IMR-90 (cell line): Measurements from ENCODE around the gene ADM2. TPM values are rescaled to one million over a fixed set of nuclear protein-coding genes. Genes with fewer than 3 reads are reported as not detected.

Source experiments
- ATAC-seq: fragments of 200-7000 bp; cut with Tn5 transposase; 2 replicates; pipeline ENCODE4 v1.9.1; 2020; ENCODE audit warnings: low read depth, mild to moderate bottlenecking, moderate library complexity
- BruUV-seq: library from RNA; stranded (reverse); fragments of 400-500 nt; replicated peaks from 2 replicates; lab custom pipeline; 2021; lab: Mats Ljungman, UMichigan
- CTCF ChIA-PET: fragments of 300-600 bp; formaldehyde crosslinking; extraction: SDS; loops from one replicate; lab custom pipeline; 2021; ENCODE audit warnings: antibody characterized with exemption; lab: Yijun Ruan, JAX
- POLR2A ChIA-PET: fragments of 300-600 bp; sonication (Branson Sonifier 250); formaldehyde crosslinking; loops from one replicate; lab custom pipeline; 2022; ENCODE audit warnings: antibody characterized with exemption; ENCODE audit not compliant: unreplicated experiment; lab: Charles Lee
- DNase-seq: peaks from one replicate; pipeline ENCODE4 v3.0.0; 2013
- H2AFZ ChIP-seq: replicated peaks from 2 replicates; pipeline ENCODE3; 2013; ENCODE audit warnings: low read length, mild to moderate bottlenecking; ENCODE audit not compliant: poor library complexity
- H2AK5ac ChIP-seq: 2 replicates; pipeline ENCODE4 v1.6.1; 2013; ENCODE audit warnings: low read depth, low read length, inconsistent platforms
- H2AK9ac ChIP-seq: replicated peaks from 2 replicates; pipeline ENCODE3; 2013; ENCODE audit warnings: mild to moderate bottlenecking, low read depth, low read length, moderate library complexity; ENCODE audit not compliant: poor library complexity
- H2BK120ac ChIP-seq: 2 replicates; pipeline ENCODE4 v1.6.1; 2013; ENCODE audit warnings: low read depth, low read length, inconsistent platforms
- H2BK15ac ChIP-seq: 3 replicates; pipeline ENCODE4 v1.6.1; 2013; ENCODE audit warnings: low read depth, low read length, inconsistent platforms
- H2BK20ac ChIP-seq: 2 replicates; pipeline ENCODE4 v1.6.1; 2013; ENCODE audit warnings: low read depth, mild to moderate bottlenecking, inconsistent platforms, low read length, moderate library complexity
- H2BK5ac ChIP-seq: 2 replicates; pipeline ENCODE4 v1.6.1; 2013; ENCODE audit warnings: mild to moderate bottlenecking, low read depth, low read length, inconsistent platforms; ENCODE audit not compliant: poor library complexity, severe bottlenecking
- H3K14ac ChIP-seq: replicated peaks from 2 replicates; pipeline ENCODE4 v1.6.1; 2013; ENCODE audit warnings: low read depth, low read length, inconsistent platforms
- H3K18ac ChIP-seq: 2 replicates; pipeline ENCODE4 v1.6.1; 2013; ENCODE audit warnings: low read depth, low read length, control low read depth
- H3K23ac ChIP-seq: 2 replicates; pipeline ENCODE4 v1.6.1; 2013; ENCODE audit warnings: low read depth, low read length, inconsistent platforms
- H3K27ac ChIP-seq: 2 replicates; pipeline ENCODE4 v1.5.1; 2013; ENCODE audit warnings: mild to moderate bottlenecking, control low read depth, low read length; ENCODE audit not compliant: insufficient read depth
- H3K27me3 ChIP-seq: 2 replicates; pipeline ENCODE4 v1.6.1; 2013; ENCODE audit warnings: low read length; ENCODE audit not compliant: control insufficient read depth, insufficient read depth
- H3K36me3 ChIP-seq: 2 replicates; pipeline ENCODE4 v1.6.1; 2013; ENCODE audit warnings: low read length, mixed read lengths; ENCODE audit not compliant: control insufficient read depth, insufficient read depth
- H3K4ac ChIP-seq: 2 replicates; pipeline ENCODE4 v1.6.1; 2013; ENCODE audit warnings: low read depth, low read length, inconsistent platforms
- H3K4me1 ChIP-seq: 2 replicates; pipeline ENCODE4 v1.6.1; 2013; ENCODE audit warnings: low read length, mixed read lengths; ENCODE audit not compliant: control insufficient read depth, insufficient read depth
- H3K4me2 ChIP-seq: 2 replicates; pipeline ENCODE4 v1.6.1; 2013; ENCODE audit warnings: low read depth, mild to moderate bottlenecking, control low read depth, low read length, moderate library complexity
- H3K4me3 ChIP-seq: 2 replicates; pipeline ENCODE4 v1.5.1; 2013; ENCODE audit warnings: low read depth, mild to moderate bottlenecking, control low read depth, low read length, moderate library complexity; ENCODE audit not compliant: insufficient read depth
- H3K56ac ChIP-seq: 2 replicates; pipeline ENCODE4 v1.6.1; 2013; ENCODE audit warnings: low read length, inconsistent platforms; ENCODE audit not compliant: insufficient read depth; ENCODE audit errors: extremely low read depth
- H3K79me1 ChIP-seq, 2 experiments: 2 replicates each; pipeline ENCODE4 v1.6.1; 2013; ENCODE audit warnings: low read length in 2 of 2, inconsistent platforms in 1 of 2, low read depth in 1 of 2
- H3K9ac ChIP-seq: 2 replicates; pipeline ENCODE4 v1.6.1; 2013; ENCODE audit warnings: low read depth, low read length, control low read depth
- H3K9me1 ChIP-seq: 2 replicates; pipeline ENCODE4 v1.6.1; 2013; ENCODE audit warnings: low read length, inconsistent platforms; ENCODE audit not compliant: insufficient read depth
- H3K9me3 ChIP-seq: 2 replicates; pipeline ENCODE4 v1.6.1; 2013; ENCODE audit warnings: low read length; ENCODE audit not compliant: control insufficient read depth, insufficient read depth
- H4K20me1 ChIP-seq: 2 replicates; pipeline ENCODE4 v1.6.1; 2013; ENCODE audit warnings: low read length, inconsistent platforms; ENCODE audit not compliant: insufficient read depth
- H4K5ac ChIP-seq: 2 replicates; pipeline ENCODE4 v1.6.1; 2013; ENCODE audit warnings: mild to moderate bottlenecking, low read depth, low read length, control low read depth
- H4K8ac ChIP-seq, 2 experiments: 2 replicates each; pipeline ENCODE4 v1.6.1; 2013; ENCODE audit warnings: low read depth in 2 of 2, low read length in 2 of 2, control low read depth in 1 of 2, inconsistent platforms in 1 of 2
- H4K91ac ChIP-seq: 2 replicates; pipeline ENCODE4 v1.6.1; 2013; ENCODE audit warnings: low read depth, low read length, inconsistent platforms; ENCODE audit not compliant: insufficient read depth
- CEBPB ChIP-seq: IDR thresholded peaks from 2 replicates; pipeline ENCODE4 v1.6.1; 2012; ENCODE audit warnings: low read depth, low read length, improper control_type of control experiment
- CTCF ChIP-seq: conservative IDR thresholded peaks from 2 replicates; pipeline ENCODE4 v1.5.1; 2012; ENCODE audit warnings: mild to moderate bottlenecking, low read depth, low read length, improper control_type of control experiment
- ELK1 ChIP-seq: fragments of 150-350 bp; IDR thresholded peaks from 2 replicates; pipeline ENCODE4 v1.6.1; 2016; ENCODE audit warnings: low read depth, mild to moderate bottlenecking, low read length, moderate library complexity, borderline replicate concordance
- FOS ChIP-seq: fragments of 150-350 bp; IDR thresholded peaks from 2 replicates; pipeline ENCODE4 v1.6.1; 2016; ENCODE audit warnings: low read depth, low read length
- MAFK ChIP-seq: IDR thresholded peaks from 2 replicates; pipeline ENCODE4 v1.6.1; 2012; ENCODE audit warnings: low read depth, low read length, improper control_type of control experiment
- MXI1 ChIP-seq: IDR thresholded peaks from 2 replicates; pipeline ENCODE4 v1.6.1; 2012; ENCODE audit warnings: low read depth, mild to moderate bottlenecking, low read length, moderate library complexity, borderline replicate concordance
- POLR2A ChIP-seq: IDR thresholded peaks from 2 replicates; pipeline ENCODE4 v1.6.1; 2012; ENCODE audit warnings: mild to moderate bottlenecking, low read depth, low read length
- RCOR1 ChIP-seq: IDR thresholded peaks from 2 replicates; pipeline ENCODE4 v1.6.1; 2012; ENCODE audit warnings: mild to moderate bottlenecking, low read length, improper control_type of control experiment; ENCODE audit not compliant: insufficient replicate concordance
- SMC3 ChIP-seq: fragments of 150-350 bp; IDR thresholded peaks from 2 replicates; pipeline ENCODE4 v1.6.1; 2016; ENCODE audit warnings: low read depth, mild to moderate bottlenecking, antibody characterized with exemption, low read length, moderate library complexity
- WGBS, 2 experiments: methylation state at CpG; one replicate each; pipeline versions ENCODE4 v1.1.5 to v1.1.7; 2013; ENCODE audit warnings: missing lambda C conversion rate in 2 of 2; ENCODE audit not compliant: insufficient read length in 1 of 2; ENCODE audit errors: extremely low coverage in 2 of 2; 5-methylcytosine and 5-hydroxymethylcytosine counted together
- dilution Hi-C: fragments of 300-500 bp; cut with HindIII; formaldehyde crosslinking; loops from one replicate; pipeline ENCODE4 v1.14.3; 2018; ENCODE audit warnings: low sequenced_read_pairs; ENCODE audit not compliant: unreplicated experiment
- in situ Hi-C: fragments of 300-500 bp; cut with MboI; formaldehyde crosslinking; loops from 3 replicates; pipeline ENCODE4 v1.14.3; 2019; ENCODE audit warnings: low sequenced_read_pairs, inconsistent platforms, mixed read lengths
- intact Hi-C: fragments of 100-400 bp; cut with micrococcal nuclease; formaldehyde crosslinking; loops from 2 replicates; pipeline ENCODE4 v1.10.0; 2022
- polyA plus RNA-seq, 3 experiments: library from polyadenylated mRNA; depleted of rRNA; stranded (reverse); fragments of >200 nt; gene quantifications; 2 replicates each; pipeline ENCODE4 v1.2.3, GENCODE V29; 2012; ENCODE audit warnings: low replicate concordance in 1 of 3
- total RNA-seq: library from RNA; depleted of rRNA; stranded (reverse); fragments of >200 nt; gene quantifications from 2 replicates; pipeline ENCODE4 v1.2.3, GENCODE V29; 2012

Gene ADM2
- total and polyA plus RNA-seq, 2 of the 4 experiments (the other 2 are of a cell fraction): 0.18 to 2.3 TPM

GRCh38 chr22:50438305-50439275 is 42.8 kb upstream of the ADM2 start:
- dilution Hi-C loops: no loop called here
- no peaks in the 10 kb centered on the region for H3K9me1 ChIP-seq
- H4K91ac ChIP-seq: no peak overlapping the region
- H3K4me2 ChIP-seq: no peak overlapping the region
- no peak overlapping the region for H2BK120ac ChIP-seq
- H3K9me3 ChIP-seq: no peaks in the 10 kb centered on the region
- H3K4me3 ChIP-seq: no peak overlapping the region
- no peak overlapping the region for H3K9ac ChIP-seq
- H3K14ac ChIP-seq: no peak overlapping the region
- peak overlapping the region; percentile 55 for H2AK9ac ChIP-seq
- WGBS, 2 experiments: 91% methylated on average over 13 of the region's 34 CpGs; no CpG with 5 or more reads in 1 of the 2 experiments
- H3K79me1 ChIP-seq: 0 out of 4 replicates have a peak, but pooled peaks cover 0 to 2% of the 10 kb centered on the region in 2 experiments
- no peak overlapping the region for H4K5ac ChIP-seq
- no peak overlapping the region for H3K4ac ChIP-seq
- no peak overlapping the region for H2AFZ ChIP-seq
- ChIA-PET CTCF (interaction anchor here (0.6 kb wide), 1 partner anchor 50 kb away, joined by 3 read pairs; no protein-coding TSS in a partner anchor), POLR2A (no interaction called here)
- no peak overlapping the region for H3K18ac ChIP-seq
- no peak for DNase-seq
- H4K8ac ChIP-seq: no peak overlapping the region
- no peak overlapping the region for H2BK15ac ChIP-seq
- H3K27me3 ChIP-seq: no peaks in the 10 kb centered on the region
- no peak for TF ChIP-seq SMC3
- TF ChIP-seq MXI1: no peak
- no peak for TF ChIP-seq FOS
- no peak for TF ChIP-seq POLR2A
- no peak for TF ChIP-seq MAFK
- TF ChIP-seq ELK1: no peak
- TF ChIP-seq RCOR1: no peak
- no peak for TF ChIP-seq CTCF
- no peak for TF ChIP-seq CEBPB
- intact Hi-C loops: no loop called here
- no peak overlapping the region for H3K56ac ChIP-seq
- H3K4me1 ChIP-seq: no peaks in the 10 kb centered on the region
- ATAC-seq: no peak
- H3K27ac ChIP-seq: no peak overlapping the region
- in situ Hi-C loops: no loop called here
- no TSS peak for BruUV-seq
- H3K23ac ChIP-seq: no peak overlapping the region
- H3K36me3 ChIP-seq: peaks cover 73% of the 10 kb centered on the region
- no peak overlapping the region for H2BK20ac ChIP-seq
- peaks cover 3% of the 10 kb centered on the region for H4K20me1 ChIP-seq
- H2AK5ac ChIP-seq: no peak overlapping the region
- H2BK5ac ChIP-seq: no peak overlapping the region
